ENCODE results near the gene KCNK2.

KCNK2 gene

GRCh38 chr1:215279682-215280081, 197.1 kb downstream of the KCNK2 start:
- Mint-ChIP-seq H3K4me3 (no peak overlapping the region), H3K9me3 (no peaks in the 10 kb centered on the region), H3K36me3 (ENCODE audit: low read depth) (no peaks in the 10 kb centered on the region), H3K4me1 (no peaks in the 10 kb centered on the region), H3K27me3 (ENCODE audit: low read depth) (no peaks in the 10 kb centered on the region), H3K27ac (no peak overlapping the region)
- TF ChIP-seq CTCF (IDR thresholded peaks at IDR 0.05; ENCODE audit: unreplicated experiment in 3 of 3): no peak

DNA sequence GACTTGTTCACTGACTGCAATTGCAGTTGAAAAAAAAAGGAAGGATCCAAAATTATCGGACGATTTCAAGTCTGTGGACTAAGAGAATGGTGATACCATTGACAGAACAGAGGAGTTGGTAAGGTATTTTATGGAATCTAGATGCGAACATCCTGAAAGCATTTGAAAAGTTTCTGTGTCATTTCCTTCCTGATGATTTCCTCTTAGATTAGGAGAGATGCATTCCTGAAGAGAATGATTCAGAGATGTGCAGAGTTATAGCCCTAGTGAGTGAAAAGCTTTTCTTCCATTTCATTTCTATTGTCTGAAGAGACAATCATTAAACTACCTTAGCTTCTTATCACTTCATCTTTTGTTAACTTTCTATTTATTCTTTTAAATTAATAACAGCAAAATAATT, 200.0 kb downstream of the KCNK2 start:
- Mint-ChIP-seq H3K27ac (no peak overlapping the region), H3K36me3 (ENCODE audit: low read depth) (no peaks in the 10 kb centered on the region), H3K27me3 (ENCODE audit: low read depth) (no peaks in the 10 kb centered on the region), H3K9me3 (no peaks in the 10 kb centered on the region), H3K4me1 (peaks cover 4% of the 10 kb centered on the region), H3K4me3 (no peak overlapping the region)
- no peak for TF ChIP-seq CTCF (IDR thresholded peaks at IDR 0.05; ENCODE audit: unreplicated experiment in 3 of 3)

DNA sequence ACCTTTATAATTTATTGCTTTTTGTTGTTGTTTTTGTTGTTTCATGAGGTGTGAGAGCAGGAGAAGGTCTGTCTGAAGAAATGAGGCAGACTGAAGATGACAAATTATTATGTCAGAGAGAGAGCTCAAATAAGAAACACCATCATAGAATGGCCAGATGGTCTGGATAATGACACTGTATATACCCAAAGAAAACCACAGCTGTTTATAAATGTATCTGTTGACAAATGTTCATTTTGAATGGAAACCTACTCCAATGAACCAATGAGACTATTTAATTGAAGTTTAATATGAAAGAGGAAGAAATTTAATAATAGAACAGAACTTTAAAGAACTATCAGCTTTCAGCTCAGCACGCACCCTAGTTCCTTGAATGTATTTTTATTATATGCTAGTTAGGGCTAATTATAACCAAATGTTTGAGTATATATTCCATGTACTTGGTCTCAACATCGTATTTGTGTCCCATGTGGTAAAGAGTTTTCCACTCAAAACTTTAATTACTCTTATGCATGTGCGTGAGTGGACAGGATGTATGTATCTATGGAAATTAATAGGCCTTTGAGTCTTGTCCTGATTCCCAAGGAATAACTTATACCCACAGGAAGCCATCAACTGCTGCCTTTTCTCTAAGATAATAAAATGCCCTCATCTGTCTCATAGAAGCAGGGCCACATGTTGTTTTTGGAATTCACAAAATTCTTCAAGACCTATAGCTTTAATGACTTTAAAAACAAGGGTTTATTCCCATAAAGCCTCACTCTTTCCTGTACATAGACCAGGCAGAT, 202.7 kb downstream of the KCNK2 start:
- H3K27ac Mint-ChIP-seq: peak overlapping the region in 1 of 3 experiments; percentile 18
- no peaks in the 10 kb centered on the region for H3K27me3 Mint-ChIP-seq (ENCODE audit: low read depth)
- no peak for TF ChIP-seq CTCF (IDR thresholded peaks at IDR 0.05; ENCODE audit: unreplicated experiment in 3 of 3)
- H3K36me3 Mint-ChIP-seq (ENCODE audit: low read depth): no peaks in the 10 kb centered on the region
- peaks cover 4% of the 10 kb centered on the region for H3K4me1 Mint-ChIP-seq
- H3K9me3 Mint-ChIP-seq: no peaks in the 10 kb centered on the region
- no peak overlapping the region for H3K4me3 Mint-ChIP-seq

Measured in nephron (organoid).